ELF-1 (cell line): Measurements from ENCODE around the gene CCR7.
"Not testable (repeated sequence)": the region's sequence is repeated elsewhere in the genome, so short reads cannot be mapped to it uniquely, and the experiment has no call there.

Experiments used
- DNase-seq: peaks from one replicate; pipeline ENCODE4 v3.0.0-alpha.2; 2016; ENCODE audit warnings: low read depth, low spot score

CCR7 gene

GRCh38 chr17:40597156-40597555 is 31.9 kb upstream of the CCR7 start:
- DNase-seq: no peak

DNA sequence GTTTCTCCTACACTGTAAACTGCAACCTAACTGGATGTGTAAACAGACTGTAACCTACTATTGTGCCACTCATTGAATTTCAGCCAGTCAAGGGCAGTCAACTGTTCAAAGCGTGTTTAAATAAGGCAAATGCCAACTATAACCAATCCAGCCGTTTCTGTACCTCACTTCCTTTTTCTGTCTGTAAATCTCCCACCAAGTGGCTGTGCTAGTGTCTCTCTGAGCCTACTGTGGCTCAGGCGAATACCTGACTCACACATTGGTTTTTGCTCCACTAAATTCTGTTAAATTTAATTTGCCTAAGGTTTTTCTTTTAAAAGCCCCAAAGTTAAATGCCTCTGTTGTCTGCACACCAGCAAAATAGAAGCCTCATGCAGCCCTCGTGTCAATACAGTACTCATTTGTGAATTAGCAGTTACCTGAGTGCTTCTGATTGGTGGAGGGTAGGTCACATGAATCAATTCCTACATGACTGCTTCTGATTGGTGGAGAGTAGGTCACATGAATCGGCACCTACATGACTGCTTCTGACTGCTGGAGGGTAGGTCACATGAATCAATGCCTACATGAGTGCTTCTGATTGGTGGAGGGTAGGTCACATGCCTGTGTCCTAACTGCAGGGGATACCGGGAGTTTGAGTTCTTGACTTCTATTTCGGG is 31.1 kb upstream of the CCR7 start:
- DNase-seq: peak; percentile 18

GRCh38 chr17:40590742-40591141 is 25.5 kb upstream of the CCR7 start:
- no peak for DNase-seq

GRCh38 chr17:40588552-40588951 is 23.3 kb upstream of the CCR7 start:
- DNase-seq: no peak

DNA sequence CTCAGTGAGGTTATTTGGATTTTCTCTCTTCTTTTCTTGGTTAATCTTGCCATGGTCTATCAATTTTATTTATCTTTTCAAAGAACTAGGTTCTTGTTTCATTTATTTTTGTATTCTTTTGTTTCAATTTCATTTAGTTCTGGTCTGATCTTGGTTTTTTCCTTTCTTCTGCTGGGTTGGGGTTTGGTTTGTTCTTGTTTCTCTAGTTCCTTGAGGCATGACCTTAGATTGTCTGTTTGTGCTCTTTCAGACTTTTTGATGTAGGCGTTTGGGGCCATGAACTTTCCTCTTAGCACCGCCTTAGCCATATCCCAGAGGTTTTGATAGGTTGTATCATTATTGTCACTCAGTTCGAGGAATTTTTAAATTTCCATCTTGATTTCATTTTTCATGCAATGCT is 21.0 kb upstream of the CCR7 start:
- DNase-seq: not testable (repeated sequence)

DNA sequence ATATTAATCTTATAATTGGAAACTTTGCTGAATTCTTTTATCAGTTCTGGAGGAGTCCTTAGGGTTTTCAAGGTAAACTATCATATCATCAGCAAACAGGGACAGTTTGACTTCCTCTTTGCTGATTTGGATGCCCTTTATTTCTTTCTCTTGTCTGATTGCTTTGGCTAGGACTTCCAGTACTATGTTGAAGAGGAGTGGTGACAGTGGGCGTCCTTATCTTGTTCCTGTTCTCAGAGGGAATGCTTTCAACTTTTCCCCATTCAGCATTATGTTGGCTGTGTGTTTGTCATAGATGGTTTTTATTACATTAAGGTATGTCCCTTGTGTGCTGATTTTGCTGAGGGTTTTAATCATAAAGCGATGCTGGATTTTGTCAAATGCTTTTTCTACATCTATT is 19.7 kb upstream of the CCR7 start:
- not testable (repeated sequence) for DNase-seq

GRCh38 chr17:40582328-40582901 is 17.1 kb upstream of the CCR7 start:
- DNase-seq: no peak

DNA sequence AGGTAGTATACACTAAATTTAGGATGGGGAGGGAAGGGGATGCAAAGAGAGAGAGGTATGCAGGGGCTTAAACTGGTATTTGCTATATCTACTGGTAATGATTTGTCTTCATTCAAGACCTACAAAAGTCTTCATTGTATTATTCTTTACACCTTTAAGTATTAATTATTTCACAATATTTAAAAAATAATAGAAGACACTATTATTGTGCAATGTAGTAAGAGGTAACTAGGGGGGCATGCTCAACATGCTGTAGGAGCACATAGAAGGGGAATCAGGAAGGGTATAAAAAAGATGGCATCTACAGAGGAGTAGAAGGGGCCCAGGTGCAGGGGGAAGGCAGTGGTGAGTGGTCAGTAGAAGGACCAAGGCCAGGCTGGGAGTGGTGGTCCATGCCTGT is 14.9 kb upstream of the CCR7 start:
- no peak for DNase-seq

- DNase-seq: no peak
Observed at GRCh38 chr17:40579471-40579870, 14.2 kb upstream of the CCR7 start.

DNA sequence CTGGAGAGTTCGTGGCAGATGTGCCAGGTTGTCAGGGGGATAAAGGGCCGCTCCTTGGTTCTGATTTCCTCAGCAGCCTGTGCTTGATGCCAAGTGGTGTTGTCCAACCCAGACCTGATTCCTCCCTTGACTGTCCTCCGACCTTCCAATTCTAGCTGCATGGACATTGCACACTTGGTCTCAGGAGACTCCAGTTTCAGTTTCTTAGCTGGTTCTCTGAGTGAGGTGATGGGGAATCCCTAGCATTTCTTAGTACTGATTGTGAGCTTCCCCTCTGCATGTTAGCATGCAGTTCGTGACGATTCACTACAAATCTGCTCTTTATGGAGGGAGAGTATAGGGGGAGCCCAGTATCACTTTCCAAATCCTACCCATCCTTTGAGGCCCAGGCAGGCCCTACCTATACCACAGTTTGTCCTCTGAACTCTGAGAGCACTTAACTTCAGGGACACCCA is 12.4 kb upstream of the CCR7 start:
- DNase-seq: no peak

- DNase-seq: no peak
Observed at GRCh38 chr17:40576113-40576740, 11.0 kb upstream of the CCR7 start.

GRCh38 chr17:40574292-40574691 is 9.0 kb upstream of the CCR7 start:
- DNase-seq: no peak

DNA sequence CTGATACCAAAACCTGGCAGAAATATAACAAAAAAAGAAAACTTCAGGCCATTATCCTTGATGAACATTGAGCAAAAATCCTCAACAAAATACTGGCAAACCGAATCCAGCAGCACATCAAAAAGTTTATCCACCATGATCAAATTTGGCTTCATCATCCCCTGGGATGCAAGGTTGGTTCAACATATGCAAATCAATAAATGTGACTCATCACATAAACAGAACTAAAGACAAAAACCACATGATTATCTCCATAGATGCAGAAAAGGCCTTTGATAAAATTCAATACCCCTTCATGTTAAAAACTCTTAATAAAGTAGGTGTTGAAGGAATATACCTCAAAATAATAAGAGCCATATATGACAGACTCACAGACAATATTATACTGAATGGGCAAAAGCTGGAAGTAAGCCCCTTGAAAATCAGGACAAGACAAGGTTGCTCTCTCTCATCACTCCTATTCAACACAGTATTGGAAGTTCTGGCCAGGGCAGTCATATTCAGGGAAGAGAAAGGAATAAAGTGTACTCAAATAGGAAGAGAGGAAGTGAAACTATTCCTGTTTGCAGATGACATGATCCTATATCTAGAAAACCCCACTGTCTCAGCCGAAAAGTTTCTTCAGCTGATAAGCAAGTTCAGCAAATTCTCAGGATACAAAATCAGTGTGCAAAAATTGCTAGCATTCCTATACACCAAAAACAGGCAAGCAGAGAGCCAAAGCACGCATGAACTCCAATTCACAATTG is 7.1 kb upstream of the CCR7 start:
- not testable (repeated sequence) for DNase-seq

GRCh38 chr17:40568074-40568836 is 3.0 kb upstream of the CCR7 start:
- DNase-seq: no peak

DNA sequence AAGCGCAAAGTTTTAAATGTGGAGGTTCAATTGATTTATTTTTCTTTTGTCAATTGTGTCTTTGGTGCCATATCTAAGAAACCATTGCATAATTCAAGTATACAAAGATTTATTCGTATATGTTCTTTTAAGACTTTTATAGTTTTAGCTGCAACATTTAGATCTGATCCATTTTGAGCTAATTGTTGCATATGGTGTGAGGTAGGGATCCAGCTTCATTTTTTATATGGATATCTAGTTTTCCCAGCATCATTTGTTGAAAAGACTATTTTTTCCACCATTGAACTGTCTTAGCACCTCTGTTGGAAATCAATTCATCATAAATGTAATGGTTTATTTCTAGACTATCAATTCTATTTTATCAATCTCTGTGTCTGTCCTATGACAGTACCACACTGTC is 2.1 kb upstream of the CCR7 start:
- DNase-seq: no peak

DNA sequence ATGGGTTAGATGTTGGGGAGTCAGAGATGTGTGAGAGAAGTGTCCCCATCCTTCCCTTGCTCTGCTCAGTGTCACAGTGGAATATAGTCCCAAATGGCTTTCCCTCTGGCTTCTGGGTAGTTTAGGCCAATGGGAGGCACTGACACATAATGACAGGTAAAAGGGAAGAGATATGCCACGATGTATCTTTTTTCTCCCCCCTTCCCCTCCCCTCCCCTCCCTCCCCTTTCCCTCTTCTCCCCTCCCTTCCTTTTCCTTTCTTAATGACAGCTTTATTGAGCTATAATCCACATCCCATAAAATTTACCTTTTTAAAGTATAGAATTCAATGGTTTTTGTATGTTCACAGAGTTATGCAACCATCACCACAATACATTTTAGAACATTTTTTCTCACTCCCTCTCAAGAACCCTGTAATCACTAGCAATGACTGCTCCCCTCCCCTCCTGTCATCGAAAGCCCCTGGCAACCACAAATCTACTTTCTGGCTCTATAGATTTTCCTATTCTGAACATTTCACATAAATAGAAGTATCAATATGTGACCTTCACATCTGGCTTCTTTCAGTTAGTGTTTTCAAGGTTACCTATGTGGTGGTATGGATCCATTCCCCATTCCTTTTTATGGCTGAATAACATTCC is 617 bp upstream of the CCR7 start:
- DNase-seq: no peak

DNA sequence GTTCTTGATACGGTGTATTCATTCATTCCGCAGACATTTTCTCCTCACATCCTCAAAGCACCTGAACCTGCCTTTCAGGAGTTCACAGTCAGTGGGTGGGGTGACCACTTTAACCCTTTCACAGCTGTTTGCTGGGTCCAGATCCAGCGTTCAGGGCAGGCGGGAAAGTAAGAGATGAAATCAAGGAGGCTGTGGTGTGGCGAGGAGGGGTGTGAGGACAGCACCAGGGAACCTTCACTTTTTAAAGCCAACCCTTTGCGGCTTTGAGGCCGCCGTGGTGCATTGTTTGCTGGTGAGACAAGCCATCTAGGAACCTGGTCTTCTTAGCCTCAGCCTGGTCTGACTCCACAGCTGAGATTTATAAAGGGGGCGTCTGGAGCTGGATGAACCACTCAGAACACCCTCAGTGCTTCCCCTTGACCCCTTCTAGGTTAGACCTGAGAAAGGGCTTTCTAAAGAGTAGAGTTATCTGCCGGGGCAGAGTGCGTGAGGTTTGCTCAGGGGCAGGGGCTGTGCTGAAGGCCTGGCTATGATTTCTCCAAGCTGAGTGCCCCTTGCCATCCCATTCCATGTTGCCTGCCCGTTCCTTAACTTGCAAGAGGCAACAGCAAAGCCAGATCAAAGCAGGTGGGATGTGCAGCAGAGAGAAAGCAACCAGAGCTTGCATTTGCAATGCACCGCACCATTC is 933 bp downstream of the CCR7 start:
- DNase-seq: no peak

DNA sequence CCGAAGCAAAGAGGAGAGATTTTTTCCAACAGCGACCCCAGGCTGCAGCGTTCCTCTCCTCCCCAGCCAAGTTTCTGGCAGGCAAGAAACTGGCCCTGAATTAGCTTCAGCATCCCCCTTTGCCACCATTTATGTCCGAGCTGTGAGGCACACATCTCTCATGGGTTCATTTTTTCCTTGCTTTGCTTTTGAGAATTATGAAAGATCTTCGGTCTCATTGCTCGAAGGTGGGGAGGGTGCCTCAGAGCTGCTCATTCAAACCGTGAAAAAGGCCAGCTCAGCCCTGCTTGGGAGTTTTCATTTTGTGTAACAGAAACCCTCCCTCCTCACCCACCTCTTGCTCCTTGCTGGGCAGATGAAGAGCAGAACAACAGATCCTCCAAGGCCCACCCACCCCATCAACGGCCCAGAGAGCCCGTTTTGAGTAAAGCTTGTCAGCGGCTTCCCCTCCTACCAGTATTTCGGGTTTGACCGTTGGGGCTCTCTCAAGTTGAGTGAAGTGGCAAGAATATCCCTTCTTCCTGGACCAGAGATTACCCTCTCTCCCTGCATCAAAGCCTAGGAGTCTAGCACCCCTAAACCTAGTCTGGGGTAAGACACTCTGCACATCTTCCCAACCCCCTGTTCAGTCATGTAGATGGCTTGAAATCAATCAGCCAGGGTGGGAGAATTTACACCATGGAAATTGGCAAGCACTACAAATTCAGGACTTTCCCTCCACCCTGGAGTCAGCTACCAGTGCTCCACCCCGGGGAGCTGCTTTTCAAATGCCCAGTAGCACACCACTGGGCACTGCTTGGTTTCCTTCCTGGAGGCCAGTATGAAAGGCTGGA is 1.8 kb downstream of the CCR7 start:
- DNase-seq: no peak

DNA sequence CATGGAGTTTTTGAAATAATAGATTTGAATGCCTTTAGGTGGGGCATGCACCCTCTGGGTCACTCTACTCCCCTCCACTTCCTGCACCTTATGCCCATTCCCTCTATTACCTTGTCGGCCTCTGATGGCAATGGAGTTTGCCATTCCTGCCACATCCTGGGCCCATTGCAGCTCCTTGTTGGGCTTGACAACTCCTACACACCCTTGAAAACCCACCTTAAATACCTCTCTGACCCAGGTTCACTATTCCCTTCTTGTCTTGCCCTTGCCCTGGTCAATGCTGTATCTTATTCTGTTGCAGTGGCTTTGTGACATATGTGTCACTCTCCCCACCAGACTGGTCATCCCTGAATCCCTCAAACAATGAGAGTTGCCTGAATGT is 2.4 kb downstream of the CCR7 start:
- no peak for DNase-seq
